Naive B cell (primary cell): ENCODE results near the gene CRYGN. TPM values are rescaled to one million over a fixed set of nuclear protein-coding genes. Genes with fewer than 3 reads are reported as not detected.

Source experiments
- ATAC-seq, 2 donors: fragments of 150-1000 bp; cut with Tn5 transposase; 2 replicates each; pipeline ENCODE4 v1.10.0; 2021; ENCODE audit warnings: low read depth in 2 of 2, mild to moderate bottlenecking in 2 of 2, moderate library complexity in 2 of 2
- DNase-seq: peaks from one replicate; pipeline ENCODE4 v3.0.0; 2022
- H3K27ac Mint-ChIP-seq, 6 donors: one replicate each; pipeline ENCODE4 v1.8.0; 2020 to 2022; ENCODE audit warnings: mild to moderate bottlenecking in 6 of 6, mixed read lengths in 6 of 6, moderate library complexity in 5 of 6, inconsistent platforms in 2 of 6
- H3K27me3 Mint-ChIP-seq, 3 donors: one replicate each; pipeline ENCODE4 v1.8.0; 2021 to 2022; ENCODE audit warnings: mixed read lengths in 3 of 3, mild to moderate bottlenecking in 1 of 3
- H3K36me3 Mint-ChIP-seq, 2 donors: one replicate each; pipeline ENCODE4 v1.8.0; 2020 to 2022; ENCODE audit warnings: mixed read lengths in 2 of 2, inconsistent platforms in 1 of 2, mild to moderate bottlenecking in 1 of 2
- H3K4me1 Mint-ChIP-seq, 3 donors: one replicate each; pipeline ENCODE4 v1.8.0; 2020 to 2022; ENCODE audit warnings: mixed read lengths in 3 of 3, inconsistent platforms in 1 of 3, mild to moderate bottlenecking in 1 of 3, moderate library complexity in 1 of 3
- H3K4me3 Mint-ChIP-seq, 8 donors: one replicate each; pipeline ENCODE4 v1.8.0; 2020 to 2022; ENCODE audit warnings: mild to moderate bottlenecking in 8 of 8, mixed read lengths in 8 of 8, moderate library complexity in 8 of 8, inconsistent platforms in 2 of 8
- H3K9me3 Mint-ChIP-seq, 7 donors: one replicate each; pipeline ENCODE4 v1.8.0; 2020 to 2022; ENCODE audit warnings: mixed read lengths in 7 of 7, mild to moderate bottlenecking in 5 of 7, inconsistent platforms in 2 of 7, moderate library complexity in 1 of 7
- polyA plus RNA-seq, 6 donors: library from polyadenylated mRNA; unstranded; fragments of 300-500 nt; fragmentation: Illumina TruSeq; gene quantifications; one replicate each; pipeline ENCODE4 v1.2.3, GENCODE V29; 2021; ENCODE audit warnings: low read depth in 6 of 6

CRYGN gene
- polyA plus RNA-seq, 6 donors from 2014 or later = not detected

- Mint-ChIP-seq H3K4me1 (no peaks in the 10 kb centered on the region), H3K27ac (peak overlapping the region in 1 of 6 donors; percentile 45), H3K36me3 (no peaks in the 10 kb centered on the region), H3K27me3 (peaks cover 0 to 10% (median 0%) of the 10 kb centered on the region in 3 donors), H3K4me3 (no peak overlapping the region), H3K9me3 (peaks cover 0 to 4% (median 0%) of the 10 kb centered on the region in 7 donors)
- DNase-seq (no peak), ATAC-seq (no peak)
Measured at GRCh38 chr7:151455690-151456089, 15.7 kb upstream of the CRYGN start.

GRCh38 chr7:151454932-151455530 lies 15.1 kb upstream of the CRYGN start:
- Mint-ChIP-seq H3K36me3 (no peaks in the 10 kb centered on the region), H3K4me3 (no peak overlapping the region), H3K9me3 (peaks cover 0 to under 1% (median 0%) of the 10 kb centered on the region in 7 donors), H3K4me1 (no peaks in the 10 kb centered on the region), H3K27ac (no peak overlapping the region), H3K27me3 (peaks cover 0 to 5% (median 0%) of the 10 kb centered on the region in 3 donors)
- no peak for DNase-seq
- ATAC-seq = no peak

GRCh38 chr7:151454305-151454704 lies 14.4 kb upstream of the CRYGN start:
- Mint-ChIP-seq H3K36me3 (no peaks in the 10 kb centered on the region), H3K9me3 (no peaks in the 10 kb centered on the region), H3K4me1 (no peaks in the 10 kb centered on the region), H3K27ac (peak overlapping the region in 2 of 6 donors; percentile 67 to 82), H3K4me3 (no peak overlapping the region), H3K27me3 (peaks cover 6 to 7% (median 6%) of the 10 kb centered on the region in 3 donors)
- ATAC-seq = no peak
- DNase-seq = no peak

- no peak overlapping the region for H3K27ac Mint-ChIP-seq
- H3K36me3 Mint-ChIP-seq = no peaks in the 10 kb centered on the region
- no peaks in the 10 kb centered on the region for H3K9me3 Mint-ChIP-seq
- DNase-seq (no peak), ATAC-seq (no peak)
- H3K27me3 Mint-ChIP-seq = peaks cover 6 to 8% (median 7%) of the 10 kb centered on the region in 3 donors
- no peak overlapping the region for H3K4me3 Mint-ChIP-seq
- H3K4me1 Mint-ChIP-seq = no peaks in the 10 kb centered on the region
Measured at GRCh38 chr7:151453326-151453791, 13.4 kb upstream of the CRYGN start.

GRCh38 chr7:151452680-151453325 lies 12.9 kb upstream of the CRYGN start:
- DNase-seq (no peak), ATAC-seq (no peak)
- Mint-ChIP-seq H3K27ac (no peak overlapping the region), H3K4me3 (no peak overlapping the region), H3K36me3 (no peaks in the 10 kb centered on the region), H3K9me3 (no peaks in the 10 kb centered on the region), H3K27me3 (peaks cover 6 to 8% (median 7%) of the 10 kb centered on the region in 3 donors), H3K4me1 (no peaks in the 10 kb centered on the region)

- H3K27me3 Mint-ChIP-seq = peaks cover 7 to 11% (median 9%) of the 10 kb centered on the region in 3 donors
- H3K4me3 Mint-ChIP-seq = no peak overlapping the region
- no peak for ATAC-seq
- no peaks in the 10 kb centered on the region for H3K9me3 Mint-ChIP-seq
- H3K27ac Mint-ChIP-seq = peak overlapping the region in 1 of 6 donors; percentile 38
- peaks cover 0 to 2% (median 0%) of the 10 kb centered on the region in 3 donors for H3K4me1 Mint-ChIP-seq
- no peak for DNase-seq
- H3K36me3 Mint-ChIP-seq = no peaks in the 10 kb centered on the region
Measured at GRCh38 chr7:151451626-151452571, 12.0 kb upstream of the CRYGN start.

GRCh38 chr7:151451156-151451555 lies 11.2 kb upstream of the CRYGN start:
- no peak for DNase-seq
- peaks cover 13 to 16% (median 15%) of the 10 kb centered on the region in 3 donors for H3K27me3 Mint-ChIP-seq
- H3K36me3 Mint-ChIP-seq = no peaks in the 10 kb centered on the region
- no peaks in the 10 kb centered on the region for H3K9me3 Mint-ChIP-seq
- no peak for ATAC-seq
- peak overlapping the region in 1 of 6 donors; percentile 14 for H3K27ac Mint-ChIP-seq
- H3K4me1 Mint-ChIP-seq = peaks cover 0 to 2% (median 0%) of the 10 kb centered on the region in 3 donors
- H3K4me3 Mint-ChIP-seq = peak overlapping the region in 1 of 8 donors; percentile 26

- DNase-seq (no peak), ATAC-seq (no peak)
- peaks cover 0 to 2% (median 0%) of the 10 kb centered on the region in 3 donors for H3K4me1 Mint-ChIP-seq
- no peaks in the 10 kb centered on the region for H3K36me3 Mint-ChIP-seq
- no peaks in the 10 kb centered on the region for H3K9me3 Mint-ChIP-seq
- H3K27ac Mint-ChIP-seq = peak overlapping the region in 1 of 6 donors; percentile 19
- H3K27me3 Mint-ChIP-seq = peaks cover 20 to 23% (median 22%) of the 10 kb centered on the region in 3 donors
- peak overlapping the region in 2 of 8 donors; percentile 51 to 64 for H3K4me3 Mint-ChIP-seq
Measured at GRCh38 chr7:151449990-151450389, 10.0 kb upstream of the CRYGN start.

GRCh38 chr7:151448261-151449252 lies 8.6 kb upstream of the CRYGN start:
- Mint-ChIP-seq H3K27ac (peak overlapping the region in 2 of 6 donors; percentile 15 to 28), H3K27me3 (peaks cover 22 to 25% (median 23%) of the 10 kb centered on the region in 3 donors), H3K9me3 (no peaks in the 10 kb centered on the region), H3K4me3 (peak overlapping the region; percentile 74 to 93 (median 86)), H3K4me1 (peaks cover 0 to 2% (median 0%) of the 10 kb centered on the region in 3 donors), H3K36me3 (no peaks in the 10 kb centered on the region)
- ATAC-seq (peak; percentile 85), DNase-seq (peak; percentile 69)

- DNase-seq (no peak), ATAC-seq (no peak)
- Mint-ChIP-seq H3K4me1 (peaks cover 0 to 2% (median 0%) of the 10 kb centered on the region in 3 donors), H3K4me3 (peak overlapping the region; percentile 36 to 91 (median 80)), H3K9me3 (no peaks in the 10 kb centered on the region), H3K36me3 (no peaks in the 10 kb centered on the region), H3K27me3 (peaks cover 22 to 27% (median 25%) of the 10 kb centered on the region in 3 donors), H3K27ac (peak overlapping the region in 3 of 6 donors; percentile 28 to 85 (median 60))
Measured at GRCh38 chr7:151447901-151448260, 7.9 kb upstream of the CRYGN start.

GRCh38 chr7:151447312-151447711 lies 7.4 kb upstream of the CRYGN start:
- peaks cover 0 to 2% (median 0%) of the 10 kb centered on the region in 3 donors for H3K4me1 Mint-ChIP-seq
- H3K36me3 Mint-ChIP-seq = no peaks in the 10 kb centered on the region
- no peaks in the 10 kb centered on the region for H3K9me3 Mint-ChIP-seq
- H3K4me3 Mint-ChIP-seq = peak overlapping the region in 5 of 8 donors; percentile 16 to 84 (median 65)
- DNase-seq (no peak), ATAC-seq (no peak)
- H3K27ac Mint-ChIP-seq = no peak overlapping the region
- peaks cover 22 to 30% (median 30%) of the 10 kb centered on the region in 3 donors for H3K27me3 Mint-ChIP-seq

- H3K36me3 Mint-ChIP-seq = no peaks in the 10 kb centered on the region
- H3K27me3 Mint-ChIP-seq = peaks cover 24 to 36% (median 32%) of the 10 kb centered on the region in 3 donors
- ATAC-seq (no peak), DNase-seq (no peak)
- no peaks in the 10 kb centered on the region for H3K9me3 Mint-ChIP-seq
- H3K27ac Mint-ChIP-seq = no peak overlapping the region
- peaks cover 0 to 2% (median 0%) of the 10 kb centered on the region in 3 donors for H3K4me1 Mint-ChIP-seq
- H3K4me3 Mint-ChIP-seq = no peak overlapping the region
Measured at GRCh38 chr7:151446412-151446811, 6.5 kb upstream of the CRYGN start.
